K562 (cell line): ENCODE results near the gene CRYGB.

Experiments used
- CCAR2 ChIP-seq: fragments of 200-400 bp; formaldehyde crosslinking; IDR thresholded peaks from 2 replicates; pipeline ENCODE4 v1.6.1; 2017; ENCODE audit warnings: mild to moderate bottlenecking, low read depth, low read length
- MCM5 ChIP-seq: fragments of 450-650 bp; IDR thresholded peaks from 2 replicates; pipeline ENCODE4 v1.6.1; 2016; ENCODE audit warnings: low read depth
- NR2C2 ChIP-seq, 2 experiments: fragments of 200-800 bp in 1 of 2; sonication (Bioruptor generic) in 1 of 2; sonication (generic) in 1 of 2; formaldehyde crosslinking in 1 of 2; IDR thresholded peaks; 2 replicates each; pipeline versions ENCODE4 v1.6.1 to v1.8.0; 2016 to 2022; ENCODE audit warnings: mild to moderate bottlenecking in 1 of 2, missing compliant biosample characterization in 1 of 2, missing genetic modification characterization in 1 of 2, missing genetic modification reagents in 1 of 2
- STAG1 ChIP-seq: sonication (generic); formaldehyde crosslinking; IDR thresholded peaks from 2 replicates; pipeline ENCODE4 v1.5.0; 2020; ENCODE audit warnings: missing genetic modification reagents, borderline replicate concordance
- TAF7 ChIP-seq: fragments of 450-650 bp; IDR thresholded peaks from 2 replicates; pipeline ENCODE4 v1.6.1; 2016; ENCODE audit warnings: missing genetic modification characterization, missing compliant biosample characterization
- TEAD1 ChIP-seq, 2 experiments: fragments of 450-650 bp in 1 of 2; sonication (generic) in 1 of 2; formaldehyde crosslinking; IDR thresholded peaks; 2 replicates each; pipeline versions ENCODE4 v1.4.0 to v1.8.0; 2020 to 2022; ENCODE audit warnings: mild to moderate bottlenecking in 2 of 2, missing genetic modification reagents in 1 of 2
- UBTF ChIP-seq, 2 experiments: IDR thresholded peaks; 2 replicates each; pipeline ENCODE4 v1.6.1; 2012; ENCODE audit warnings: improper control_type of control experiment in 2 of 2, low read depth in 2 of 2, low read length in 2 of 2, borderline replicate concordance in 1 of 2
- ZSCAN29 ChIP-seq: fragments of 450-650 bp; IDR thresholded peaks from 2 replicates; pipeline ENCODE4 v1.6.1; 2017

DNA sequence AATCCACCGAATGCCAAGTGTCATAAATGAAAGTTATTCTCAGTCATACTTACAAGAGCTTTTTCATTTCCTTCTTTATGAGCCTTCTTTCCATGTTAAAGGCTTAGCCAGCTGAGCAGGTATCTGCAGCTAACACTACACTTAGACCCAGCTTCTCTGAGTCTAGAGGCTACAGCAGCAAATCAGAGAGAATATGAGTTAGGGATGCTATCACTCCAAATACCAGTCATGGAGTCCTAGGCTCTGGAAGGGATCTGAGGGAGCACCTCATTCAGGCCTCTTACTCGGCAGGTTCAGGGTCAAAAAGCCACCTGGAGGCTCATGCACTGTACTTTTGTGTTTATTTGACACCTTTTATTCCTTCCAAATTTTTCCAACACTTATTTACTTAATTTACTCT is 40.9 kb upstream of the CRYGB start:
- no peak for TF ChIP-seq NR2C2 (CRISPR knock-in tag; IDR thresholded peaks at IDR 0.05)
- no peak for TF ChIP-seq NR2C2 (tag; IDR thresholded peaks at IDR 0.05)
- no peak for TF ChIP-seq CCAR2
- TF ChIP-seq TAF7 (tag): no peak
- TF ChIP-seq MCM5: no peak
- TF ChIP-seq STAG1 (CRISPR knock-in tag): no peak
- no peak for TF ChIP-seq UBTF (IDR thresholded peaks at IDR 0.05; ENCODE audit: borderline replicate concordance in 1 of 2, low read depth in 2 of 2, low read length in 2 of 2)
- TF ChIP-seq ZSCAN29: no peak
- no peak for TF ChIP-seq TEAD1 (CRISPR knock-in tag; IDR thresholded peaks at IDR 0.05)
